ENCODE data around the gene CPAMD8.

CPAMD8 gene

DNA sequence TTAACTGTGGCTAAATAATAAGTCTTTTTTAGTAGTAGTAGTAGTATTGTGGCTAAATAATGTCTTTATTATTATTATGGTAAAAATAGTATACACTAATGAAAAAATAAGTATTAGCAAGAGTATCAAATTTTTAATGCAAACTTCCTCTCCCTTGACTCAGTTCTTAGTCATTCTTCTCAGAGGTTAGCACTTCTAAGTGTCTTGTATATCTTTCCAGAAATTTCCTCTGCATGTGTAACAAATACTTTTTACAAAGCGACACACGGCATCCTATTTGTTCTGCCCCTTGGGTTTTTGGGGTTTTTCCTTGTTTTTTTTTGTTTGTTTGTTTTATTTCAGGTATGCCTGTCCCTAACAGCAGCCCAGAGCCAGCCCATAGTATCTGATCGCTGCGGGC is 176.5 kb downstream of the CPAMD8 start:
- no peak overlapping the region for H3K4me3 ChIP-seq (ENCODE audit: insufficient read length, low read depth)
- peaks cover 99% of the 10 kb centered on the region for H3K36me3 ChIP-seq (ENCODE audit: insufficient read depth, insufficient read length, low read length)
- H3K27me3 ChIP-seq (ENCODE audit: insufficient read depth, insufficient read length), result no peaks in the 10 kb centered on the region
- H3K9me3 ChIP-seq (ENCODE audit: insufficient read depth, low read length), result no peaks in the 10 kb centered on the region
- H3K4me1 ChIP-seq (ENCODE audit: insufficient read depth, insufficient read length), result peaks cover 8% of the 10 kb centered on the region
- no peak for DNase-seq (ENCODE audit: low read depth, low spot score)
- no peak overlapping the region for H3K9ac ChIP-seq (ENCODE audit: insufficient read length, low read depth)
- TF ChIP-seq ZNF274 (IDR thresholded peaks at IDR 0.05; ENCODE audit: low read depth, low read length), result no peak
- TF ChIP-seq YY1 (IDR thresholded peaks at IDR 0.05; ENCODE audit: insufficient read depth, insufficient read length), result no peak
- no peak for TF ChIP-seq SUZ12 (IDR thresholded peaks at IDR 0.05; ENCODE audit: extremely low read depth, insufficient read depth, insufficient read length)

DNA sequence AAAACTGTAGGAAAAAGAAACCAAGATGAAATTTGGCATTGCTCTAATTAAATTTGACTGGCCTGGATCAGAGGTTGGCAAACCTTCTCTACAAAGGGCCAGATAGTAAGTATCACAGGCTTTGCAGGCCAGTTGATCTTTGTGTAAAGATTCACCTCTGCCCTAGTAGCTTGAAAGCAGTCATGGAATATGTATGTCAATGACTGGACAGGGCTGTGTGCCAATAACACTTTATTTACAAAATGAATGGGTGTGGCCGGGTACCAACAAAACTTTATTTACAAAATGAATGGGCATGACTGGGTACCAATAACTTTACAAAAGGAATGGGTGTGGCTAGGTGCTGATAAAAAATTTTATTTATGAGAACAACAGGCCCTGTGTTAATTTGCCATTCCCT is 177.4 kb downstream of the CPAMD8 start:
- DNase-seq (ENCODE audit: low read depth, low spot score), result no peak
- Histone ChIP-seq H3K4me1 (ENCODE audit: insufficient read depth, insufficient read length) (peaks cover 8% of the 10 kb centered on the region), H3K9me3 (ENCODE audit: insufficient read depth, low read length) (no peaks in the 10 kb centered on the region), H3K9ac (ENCODE audit: insufficient read length, low read depth) (no peak overlapping the region), H3K36me3 (ENCODE audit: insufficient read depth, insufficient read length, low read length) (peaks cover 99% of the 10 kb centered on the region), H3K27me3 (ENCODE audit: insufficient read depth, insufficient read length) (no peaks in the 10 kb centered on the region), H3K4me3 (ENCODE audit: insufficient read length, low read depth) (no peak overlapping the region)
- TF ChIP-seq SUZ12 (IDR thresholded peaks at IDR 0.05; ENCODE audit: extremely low read depth, insufficient read depth, insufficient read length), result no peak

DNA sequence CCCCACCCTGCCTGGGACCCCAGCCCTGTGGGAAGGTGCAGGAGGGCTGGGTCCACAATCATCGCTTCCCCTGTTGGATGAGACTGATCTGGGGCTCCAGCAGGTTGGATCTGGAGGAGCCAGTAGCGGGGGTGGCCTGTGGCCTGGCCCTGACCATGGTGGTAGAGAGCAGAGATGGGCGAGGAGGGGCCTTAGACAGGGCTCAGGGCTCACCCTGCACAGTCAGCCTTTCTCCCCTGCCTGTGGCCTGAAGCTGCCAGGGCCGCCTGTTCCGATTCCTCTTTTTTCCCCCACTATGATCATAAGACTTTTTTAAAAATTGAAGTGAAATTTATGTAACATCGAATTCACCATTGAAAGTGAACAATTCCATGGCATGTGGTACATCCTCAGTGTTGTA is 179.2 kb downstream of the CPAMD8 start:
- no peak for TF ChIP-seq SUZ12 (IDR thresholded peaks at IDR 0.05; ENCODE audit: extremely low read depth, insufficient read depth, insufficient read length)
- TF ChIP-seq YY1 (IDR thresholded peaks at IDR 0.05; ENCODE audit: insufficient read depth, insufficient read length), result no peak
- TF ChIP-seq ZNF274 (IDR thresholded peaks at IDR 0.05; ENCODE audit: low read depth, low read length), result no peak
- Histone ChIP-seq H3K9ac (ENCODE audit: insufficient read length, low read depth) (no peak overlapping the region), H3K4me1 (ENCODE audit: insufficient read depth, insufficient read length) (peaks cover 8% of the 10 kb centered on the region), H3K4me3 (ENCODE audit: insufficient read length, low read depth) (no peak overlapping the region), H3K36me3 (ENCODE audit: insufficient read depth, insufficient read length, low read length) (peaks cover 99% of the 10 kb centered on the region), H3K27me3 (ENCODE audit: insufficient read depth, insufficient read length) (no peaks in the 10 kb centered on the region), H3K9me3 (ENCODE audit: insufficient read depth, low read length) (no peaks in the 10 kb centered on the region)
- no peak for DNase-seq (ENCODE audit: low read depth, low spot score)

DNA sequence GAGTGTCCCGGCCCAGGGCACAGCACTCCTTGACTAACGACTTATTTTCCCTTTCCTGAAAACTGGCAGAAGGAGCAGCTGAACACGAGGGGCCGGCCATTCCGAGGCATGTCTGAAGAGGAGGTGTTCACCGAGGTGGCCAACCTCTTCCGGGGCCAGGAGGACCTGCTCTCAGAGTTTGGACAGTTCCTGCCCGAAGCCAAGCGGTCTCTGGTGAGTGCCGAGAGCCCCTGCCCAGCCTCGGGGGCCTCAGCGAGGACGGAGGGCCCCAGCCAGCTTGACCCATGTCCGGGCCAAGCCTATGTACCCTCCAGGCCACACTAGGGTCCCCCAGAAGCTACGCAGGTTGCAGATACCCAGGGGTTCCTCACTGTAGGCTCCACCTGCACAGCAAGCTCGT is 179.7 kb downstream of the CPAMD8 start:
- Histone ChIP-seq H3K9me3 (ENCODE audit: insufficient read depth, low read length) (no peaks in the 10 kb centered on the region), H3K36me3 (ENCODE audit: insufficient read depth, insufficient read length, low read length) (peaks cover 99% of the 10 kb centered on the region), H3K4me3 (ENCODE audit: insufficient read length, low read depth) (no peak overlapping the region), H3K9ac (ENCODE audit: insufficient read length, low read depth) (no peak overlapping the region), H3K27me3 (ENCODE audit: insufficient read depth, insufficient read length) (no peaks in the 10 kb centered on the region), H3K4me1 (ENCODE audit: insufficient read depth, insufficient read length) (peaks cover 8% of the 10 kb centered on the region)
- no peak for DNase-seq (ENCODE audit: low read depth, low spot score)
- TF ChIP-seq SUZ12 (IDR thresholded peaks at IDR 0.05; ENCODE audit: extremely low read depth, insufficient read depth, insufficient read length) (no peak), YY1 (IDR thresholded peaks at IDR 0.05; ENCODE audit: insufficient read depth, insufficient read length) (no peak), ZNF274 (IDR thresholded peaks at IDR 0.05; ENCODE audit: low read depth, low read length) (no peak)
